ENCODE results near the gene PIK3CB. TPM values are rescaled to one million over a fixed set of nuclear protein-coding genes. Genes with fewer than 3 reads are reported as not detected.

PIK3CB gene
- total and polyA plus RNA-seq, 10 of the 15 experiments (the other 5 are each of a cell fraction or from before 2014, with no cell fraction given), result 5.0 to 18.4 (median 10.4) TPM

- no peak for TF ChIP-seq REST (IDR thresholded peaks at IDR 0.05; ENCODE audit: low read depth, low read length)
- peak; percentile 40 for TF ChIP-seq MYC (IDR thresholded peaks at IDR 0.05; ENCODE audit: insufficient read depth, insufficient read length, insufficient replicate concordance, low read length, severe bottlenecking)
- no peak for TF ChIP-seq ZZZ3 (IDR thresholded peaks at IDR 0.05; ENCODE audit: control insufficient read depth, insufficient read length, low read depth)
- no peak for TF ChIP-seq NRF1 (conservative IDR thresholded peaks at IDR 0.05; ENCODE audit: low read depth, low read length)
- no peak for TF ChIP-seq E4F1 (IDR thresholded peaks at IDR 0.05; ENCODE audit: borderline replicate concordance, partially characterized antibody)
- TF ChIP-seq SREBF1 (IDR thresholded peaks at IDR 0.05; ENCODE audit: low read length), result no peak
- peak; percentile 24; the same call in 1 of the 2 replicates for TF ChIP-seq RELB (IDR thresholded peaks at IDR 0.05; ENCODE audit: low read depth)
- no peak for TF ChIP-seq CREM (IDR thresholded peaks at IDR 0.05; ENCODE audit: low read depth)
- peak; percentile 50 for TF ChIP-seq BACH1 (IDR thresholded peaks at IDR 0.05; ENCODE audit: borderline replicate concordance)
- no peak for TF ChIP-seq HDAC2 (IDR thresholded peaks at IDR 0.05)
- TF ChIP-seq SREBF2 (IDR thresholded peaks at IDR 0.05; ENCODE audit: low read length), result no peak
- TF ChIP-seq MEF2A (IDR thresholded peaks at IDR 0.05; ENCODE audit: insufficient read depth, low read depth, low read length), result no peak
- TF ChIP-seq SIX5 (IDR thresholded peaks at IDR 0.05; ENCODE audit: low read depth, low read length, severe bottlenecking), result no peak
- TF ChIP-seq SMAD5 (IDR thresholded peaks at IDR 0.05; ENCODE audit: low read depth), result no peak
- TF ChIP-seq BMI1 (IDR thresholded peaks at IDR 0.05; ENCODE audit: borderline replicate concordance), result no peak
- no peak; the same call in 1 of the 2 replicates for TF ChIP-seq RB1 (IDR thresholded peaks at IDR 0.05; ENCODE audit: borderline replicate concordance)
- peak; percentile 91; the same call in 1 of the 2 replicates for TF ChIP-seq ASH2L (IDR thresholded peaks at IDR 0.05; ENCODE audit: borderline replicate concordance, low read depth)
- no peak for TF ChIP-seq SUPT20H (IDR thresholded peaks at IDR 0.05; ENCODE audit: borderline replicate concordance, control insufficient read depth, low read depth, low read length)
- no peak for TF ChIP-seq BCL3 (IDR thresholded peaks at IDR 0.05; ENCODE audit: borderline replicate concordance, insufficient read depth, low read depth, low read length, poor library complexity, severe bottlenecking)
- TF ChIP-seq STAT3 (IDR thresholded peaks at IDR 0.05; ENCODE audit: low read depth, low read length), result no peak
- peak; percentile 91 for TF ChIP-seq DPF2 (IDR thresholded peaks at IDR 0.05)
These were observed at the start of gene PIK3CB (continued) for GRCh38 chr3:138834596-138835396.
